Fibroblast of mammary gland (primary cell): ENCODE data around the gene TYSND1.

ENCODE experiments used
- DNase-seq: peaks from one replicate; pipeline ENCODE4 v3.0.0-alpha.2; 2010; ENCODE audit warnings: low read depth
- H3K4me3 ChIP-seq: 2 replicates; pipeline ENCODE4 v1.5.1; 2011; ENCODE audit warnings: low read depth, mild to moderate bottlenecking, low read length, moderate library complexity; ENCODE audit not compliant: control insufficient read depth
- CTCF ChIP-seq: conservative IDR thresholded peaks from 2 replicates; pipeline ENCODE4 v1.5.1; 2011; ENCODE audit warnings: low read depth, low read length, inconsistent platforms; ENCODE audit not compliant: control insufficient read depth, insufficient read depth

TYSND1 gene

GRCh38 chr10:70144372-70145110 is 2.0 kb downstream of the TYSND1 start:
- DNase-seq = no peak
- H3K4me3 ChIP-seq = peak overlapping the region; percentile 63
- no peak for TF ChIP-seq CTCF

DNA sequence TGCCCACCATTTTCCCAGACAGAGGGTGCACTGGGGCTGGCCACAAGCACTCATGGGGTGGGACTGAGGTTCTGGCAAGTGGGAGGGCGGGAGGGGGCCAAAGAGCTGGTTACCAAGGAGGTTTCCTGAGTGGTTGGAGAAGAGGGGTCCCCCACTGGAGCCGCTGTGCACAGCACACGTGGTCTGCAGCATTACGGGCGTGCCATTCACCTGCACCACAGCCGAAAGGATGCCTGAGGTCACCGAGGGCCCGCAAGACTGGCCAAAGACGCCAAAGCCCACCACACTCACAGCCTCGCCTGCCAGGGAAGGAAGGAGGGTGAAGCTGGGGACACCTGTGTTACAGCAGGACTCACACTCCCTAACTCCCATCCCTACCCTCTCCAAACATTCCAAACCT is 3.9 kb downstream of the TYSND1 start:
- H3K4me3 ChIP-seq = no peak overlapping the region
- no peak for DNase-seq
- no peak for TF ChIP-seq CTCF

DNA sequence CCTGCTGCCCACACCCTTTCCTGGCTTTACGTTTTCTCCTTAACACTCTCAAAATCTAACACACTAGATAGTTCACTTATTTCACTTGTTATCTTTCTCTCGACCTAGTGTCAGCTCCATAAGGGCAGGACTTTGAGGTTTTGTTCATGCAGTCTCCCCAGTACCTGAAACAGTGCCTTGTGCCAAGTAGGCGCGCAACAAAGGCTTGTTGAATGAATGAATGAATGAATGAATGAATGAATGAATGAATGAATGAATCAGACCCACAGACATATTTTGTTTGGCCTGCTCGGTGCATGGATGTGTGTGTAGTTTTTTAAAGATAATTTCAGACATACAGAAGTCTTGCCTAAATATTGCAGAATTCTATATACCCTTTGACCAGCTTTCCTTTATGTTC is 6.2 kb downstream of the TYSND1 start:
- DNase-seq = no peak
- no peak overlapping the region for H3K4me3 ChIP-seq

DNA sequence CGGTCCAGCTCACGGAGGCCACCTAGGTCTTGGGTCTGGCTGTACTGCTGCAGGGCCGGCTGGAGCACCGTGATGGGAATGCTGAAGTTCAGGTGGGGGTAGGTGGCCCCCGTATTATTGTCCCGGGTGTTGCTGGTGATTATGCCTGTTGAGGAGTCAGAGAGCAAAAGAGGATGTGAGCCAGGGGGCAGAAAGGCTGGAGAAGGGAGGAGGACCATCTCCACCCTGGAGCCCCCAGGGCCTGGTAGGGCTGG is 6.6 kb downstream of the TYSND1 start:
- DNase-seq = no peak
- TF ChIP-seq CTCF = no peak
- no peak overlapping the region for H3K4me3 ChIP-seq

More for the DNA sequence above, 6.2 kb downstream of the TYSND1 start:
- no peak for TF ChIP-seq CTCF

GRCh38 chr10:70139151-70139996 is 7.1 kb downstream of the TYSND1 start:
- H3K4me3 ChIP-seq = no peak overlapping the region
- no peak for DNase-seq
- TF ChIP-seq CTCF = no peak

DNA sequence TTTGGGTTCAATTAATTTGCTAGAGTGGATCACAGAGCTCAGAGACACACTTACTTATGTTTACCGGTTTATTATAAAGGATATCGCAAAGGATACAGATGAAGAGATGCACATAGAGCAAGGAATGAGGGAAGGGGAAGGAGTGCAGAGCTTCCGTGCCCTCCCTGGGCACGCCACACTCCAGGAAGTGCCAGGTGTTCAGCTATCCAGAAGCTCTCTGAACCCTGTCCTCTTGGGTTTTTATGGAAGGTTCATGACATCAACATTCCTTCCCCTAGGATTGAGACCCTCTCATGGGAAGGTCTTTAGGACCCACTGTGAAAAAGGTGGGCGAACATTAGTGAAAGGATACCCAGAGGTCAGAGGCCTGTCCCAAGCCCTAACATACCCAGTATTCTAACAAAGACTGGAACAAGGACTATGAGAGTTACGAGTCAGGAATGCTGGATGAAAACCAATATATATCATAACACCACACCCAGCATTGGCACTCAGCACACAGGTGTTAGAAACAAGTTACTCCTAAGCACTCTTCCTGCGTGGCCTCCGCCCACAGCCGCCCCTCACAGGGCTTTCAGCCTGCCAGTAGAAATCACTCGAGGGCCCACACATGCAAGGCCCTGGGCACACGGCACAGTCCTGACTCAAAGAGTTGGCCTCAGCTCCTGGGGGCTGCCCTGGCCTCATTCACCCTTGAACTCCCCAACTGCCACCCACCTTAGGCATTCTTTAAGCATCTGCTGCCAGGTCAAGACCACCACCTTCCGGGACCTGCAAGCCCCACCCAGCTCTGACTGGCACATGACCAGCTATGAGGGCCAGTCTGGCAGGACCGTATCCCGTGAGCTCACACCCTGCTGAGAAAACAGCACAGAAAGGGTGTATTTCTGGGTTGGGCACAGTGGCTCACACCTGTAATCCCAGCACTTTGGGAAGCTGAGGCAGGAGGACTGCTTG is 8.3 kb downstream of the TYSND1 start:
- no peak overlapping the region for H3K4me3 ChIP-seq
- TF ChIP-seq CTCF = no peak
- no peak for DNase-seq
